Liver (tissue), 3 donors: ENCODE results near the gene NT5DC1.

Experiments used
- CTCF ChIP-seq: fragments of 150-350 bp; IDR thresholded peaks from 2 replicates; pipeline ENCODE4 v1.5.1; 2017; ENCODE audit warnings: improper control_type of control experiment, low read depth, low read length; ENCODE audit not compliant: missing input control
- EGR1 ChIP-seq, 2 donors: IDR thresholded peaks; 2 replicates each; pipeline ENCODE4 v1.6.1; 2016 to 2018; ENCODE audit warnings: antibody characterized with exemption in 2 of 2, low read depth in 2 of 2
- FOXA1 ChIP-seq: IDR thresholded peaks from 2 replicates; pipeline ENCODE4 v1.6.1; 2016; ENCODE audit warnings: antibody characterized with exemption
- FOXA2 ChIP-seq: IDR thresholded peaks from 2 replicates; pipeline ENCODE4 v1.6.1; 2016; ENCODE audit warnings: antibody characterized with exemption
- GABPA ChIP-seq, 2 donors: IDR thresholded peaks in 1 of 2; conservative IDR thresholded peaks in 1 of 2; 2 replicates each; pipeline ENCODE4 v1.6.1; 2016; ENCODE audit warnings: antibody characterized with exemption in 2 of 2, mild to moderate bottlenecking in 1 of 2, moderate library complexity in 1 of 2
- JUND ChIP-seq, 2 donors: IDR thresholded peaks; 2 replicates each; pipeline ENCODE4 v1.6.1; 2016; ENCODE audit warnings: antibody characterized with exemption in 2 of 2
- MAX ChIP-seq: IDR thresholded peaks from 2 replicates; pipeline ENCODE4 v1.6.1; 2016; ENCODE audit warnings: antibody characterized with exemption
- RAD21 ChIP-seq, 2 donors: IDR thresholded peaks; 2 replicates each; pipeline ENCODE4 v1.6.1; 2016; ENCODE audit warnings: antibody characterized with exemption in 2 of 2, mild to moderate bottlenecking in 2 of 2
- SP1 ChIP-seq: IDR thresholded peaks from 2 replicates; pipeline ENCODE4 v1.6.1; 2018; ENCODE audit warnings: antibody characterized with exemption, mild to moderate bottlenecking
- TF ChIP-seq, protein P1 (sequence below): IDR thresholded peaks from 2 replicates; pipeline ENCODE4 v1.6.1; 2016; ENCODE audit warnings: antibody characterized with exemption
- donor health status: healthy.
- donor health status: healthy.

DNA sequence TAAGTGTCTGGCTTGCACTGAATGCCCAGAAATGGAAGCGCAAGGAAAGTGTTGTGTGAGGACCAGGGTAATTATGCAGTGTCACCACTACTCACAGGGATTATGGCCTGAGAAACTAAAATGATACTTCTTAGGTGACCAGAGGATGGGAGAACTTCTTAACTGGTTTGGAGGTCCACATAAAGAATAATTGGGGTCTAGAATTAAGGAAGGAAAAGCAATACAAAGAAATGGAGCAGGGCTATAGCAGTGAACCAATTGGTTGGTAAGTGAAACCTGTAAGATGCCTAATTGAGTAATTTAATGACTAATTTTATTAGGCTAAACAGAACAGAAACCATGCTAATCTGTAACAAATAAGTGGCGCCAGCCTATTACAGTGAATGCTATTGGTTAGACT is 147.9 kb downstream of the NT5DC1 start:
- TF ChIP-seq CTCF (no peak), GABPA (IDR thresholded peaks at IDR 0.05 in 1 of 2, conservative IDR thresholded peaks at IDR 0.05 in 1 of 2) (no peak), FOXA1 (no peak), FOXA2 (no peak), SP1 (no peak), JUND (IDR thresholded peaks at IDR 0.05) (no peak), MAX (no peak), RAD21 (IDR thresholded peaks at IDR 0.05) (no peak), EGR1 (IDR thresholded peaks at IDR 0.05; ENCODE audit: low read depth in 2 of 2) (no peak)
- TF ChIP-seq, protein P1, sequence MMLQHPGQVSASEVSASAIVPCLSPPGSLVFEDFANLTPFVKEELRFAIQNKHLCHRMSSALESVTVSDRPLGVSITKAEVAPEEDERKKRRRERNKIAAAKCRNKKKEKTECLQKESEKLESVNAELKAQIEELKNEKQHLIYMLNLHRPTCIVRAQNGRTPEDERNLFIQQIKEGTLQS: no peak
